Activated CD4-positive, alpha-beta memory T cell treated with anti-CD3 and anti-CD28 coated beads, Interleukin-2, amount 10 ng/mL, durations not matched to agents 7 days and 5 days (primary cell): ENCODE results near the gene RYR3. TPM values are rescaled to one million over a fixed set of nuclear protein-coding genes. Genes with fewer than 3 reads are reported as not detected.

Experiments used
- CTCF ChIA-PET: fragments of 350-600 bp; sonication (Branson Sonifier 250); formaldehyde crosslinking; loops from one replicate; lab custom pipeline; 2021; ENCODE audit warnings: antibody characterized with exemption, inconsistent platforms; lab: Charles Lee
- POLR2A ChIA-PET: fragments of 350-600 bp; sonication (Branson Sonifier 250); formaldehyde crosslinking; loops from one replicate; lab custom pipeline; 2021; ENCODE audit warnings: antibody characterized with exemption; lab: Charles Lee
- DNase-seq: peaks from one replicate; pipeline ENCODE4 v3.0.0-alpha.2; 2020
- H3K27ac Mint-ChIP-seq: one replicate; pipeline ENCODE4 v1.8.0; 2021; ENCODE audit warnings: mild to moderate bottlenecking, mixed read lengths
- H3K27me3 Mint-ChIP-seq: one replicate; pipeline ENCODE4 v1.8.0; 2021; ENCODE audit warnings: mixed read lengths
- H3K36me3 Mint-ChIP-seq: one replicate; pipeline ENCODE4 v1.8.0; 2021; ENCODE audit warnings: low read depth, mixed read lengths
- H3K4me1 Mint-ChIP-seq: one replicate; pipeline ENCODE4 v1.8.0; 2021; ENCODE audit warnings: mixed read lengths
- H3K4me3 Mint-ChIP-seq: one replicate; pipeline ENCODE4 v1.8.0; 2021; ENCODE audit warnings: mild to moderate bottlenecking, mixed read lengths
- H3K9me3 Mint-ChIP-seq: one replicate; pipeline ENCODE4 v1.8.0; 2021; ENCODE audit warnings: mixed read lengths
- total RNA-seq, 2 experiments: library from RNA; stranded (reverse); gene quantifications; one replicate each; pipeline ENCODE4 v1.2.3, GENCODE V29; 2021

The RYR3 gene
- total RNA-seq, 2 experiments from 2014 or later, result not detected

GRCh38 chr15:33411596-33412540 is 101.1 kb downstream of the RYR3 start:
- CTCF ChIA-PET, result no interaction called here
- H3K9me3 Mint-ChIP-seq, result peaks cover 2% of the 10 kb centered on the region
- no peaks in the 10 kb centered on the region for H3K4me1 Mint-ChIP-seq
- H3K27ac Mint-ChIP-seq, result no peak overlapping the region
- no peak for DNase-seq
- H3K27me3 Mint-ChIP-seq, result no peaks in the 10 kb centered on the region
- POLR2A ChIA-PET, result no interaction called here
- H3K36me3 Mint-ChIP-seq, result no peaks in the 10 kb centered on the region
- H3K4me3 Mint-ChIP-seq, result no peak overlapping the region

- DNase-seq, result no peak
- no peak overlapping the region for H3K27ac Mint-ChIP-seq
- no peaks in the 10 kb centered on the region for H3K36me3 Mint-ChIP-seq
- H3K4me1 Mint-ChIP-seq, result no peaks in the 10 kb centered on the region
- peaks cover 5% of the 10 kb centered on the region for H3K27me3 Mint-ChIP-seq
- no peak overlapping the region for H3K4me3 Mint-ChIP-seq
- POLR2A ChIA-PET, result no interaction called here
- CTCF ChIA-PET, result no interaction called here
- peaks cover 2% of the 10 kb centered on the region for H3K9me3 Mint-ChIP-seq
Measured at GRCh38 chr15:33419701-33420100, 108.9 kb downstream of the RYR3 start.

- peaks cover 1% of the 10 kb centered on the region for H3K27me3 Mint-ChIP-seq
- CTCF ChIA-PET, result no interaction called here
- no peaks in the 10 kb centered on the region for H3K36me3 Mint-ChIP-seq
- H3K4me3 Mint-ChIP-seq, result no peak overlapping the region
- no peaks in the 10 kb centered on the region for H3K9me3 Mint-ChIP-seq
- no peaks in the 10 kb centered on the region for H3K4me1 Mint-ChIP-seq
- H3K27ac Mint-ChIP-seq, result no peak overlapping the region
- POLR2A ChIA-PET, result no interaction called here
- DNase-seq, result no peak
Measured at GRCh38 chr15:33424025-33424424, 113.3 kb downstream of the RYR3 start.

GRCh38 chr15:33425142-33425541 is 114.4 kb downstream of the RYR3 start:
- ChIA-PET POLR2A (no interaction called here), CTCF (no interaction called here)
- H3K9me3 Mint-ChIP-seq, result no peaks in the 10 kb centered on the region
- no peak for DNase-seq
- H3K36me3 Mint-ChIP-seq, result no peaks in the 10 kb centered on the region
- H3K27ac Mint-ChIP-seq, result no peak overlapping the region
- H3K4me1 Mint-ChIP-seq, result no peaks in the 10 kb centered on the region
- peaks cover 1% of the 10 kb centered on the region for H3K27me3 Mint-ChIP-seq
- H3K4me3 Mint-ChIP-seq, result no peak overlapping the region

- Mint-ChIP-seq H3K36me3 (no peaks in the 10 kb centered on the region), H3K27me3 (no peaks in the 10 kb centered on the region), H3K9me3 (no peaks in the 10 kb centered on the region), H3K4me1 (no peaks in the 10 kb centered on the region), H3K4me3 (no peak overlapping the region), H3K27ac (no peak overlapping the region)
- ChIA-PET CTCF (no interaction called here), POLR2A (no interaction called here)
- no peak for DNase-seq
Measured at GRCh38 chr15:33430577-33430976, 119.8 kb downstream of the RYR3 start.

- Mint-ChIP-seq H3K27me3 (no peaks in the 10 kb centered on the region), H3K4me3 (no peak overlapping the region), H3K4me1 (no peaks in the 10 kb centered on the region), H3K27ac (no peak overlapping the region), H3K9me3 (no peaks in the 10 kb centered on the region), H3K36me3 (no peaks in the 10 kb centered on the region)
- ChIA-PET CTCF (no interaction called here), POLR2A (no interaction called here)
- no peak for DNase-seq
Measured at GRCh38 chr15:33433821-33434220, 123.1 kb downstream of the RYR3 start.

- Mint-ChIP-seq H3K9me3 (no peaks in the 10 kb centered on the region), H3K36me3 (no peaks in the 10 kb centered on the region), H3K4me1 (no peaks in the 10 kb centered on the region), H3K27ac (no peak overlapping the region), H3K27me3 (peaks cover 5% of the 10 kb centered on the region), H3K4me3 (no peak overlapping the region)
- POLR2A ChIA-PET, result no interaction called here
- no peak for DNase-seq
- CTCF ChIA-PET, result no interaction called here
Measured at GRCh38 chr15:33438396-33438795, 127.6 kb downstream of the RYR3 start.

- H3K9me3 Mint-ChIP-seq, result no peaks in the 10 kb centered on the region
Measured at GRCh38 chr15:33440900-33441299, 130.1 kb downstream of the RYR3 start.

GRCh38 chr15:33442449-33442848 is 131.7 kb downstream of the RYR3 start:
- H3K27me3 Mint-ChIP-seq, result peaks cover 7% of the 10 kb centered on the region
- no peak overlapping the region for H3K27ac Mint-ChIP-seq
- no peaks in the 10 kb centered on the region for H3K36me3 Mint-ChIP-seq
- H3K4me3 Mint-ChIP-seq, result no peak overlapping the region
- POLR2A ChIA-PET, result no interaction called here
- H3K4me1 Mint-ChIP-seq, result no peaks in the 10 kb centered on the region
- no peaks in the 10 kb centered on the region for H3K9me3 Mint-ChIP-seq
- DNase-seq, result no peak
- CTCF ChIA-PET, result no interaction called here

More at GRCh38 chr15:33440900-33441299, 130.1 kb downstream of the RYR3 start:
- POLR2A ChIA-PET, result no interaction called here
- no peak overlapping the region for H3K27ac Mint-ChIP-seq
- H3K4me1 Mint-ChIP-seq, result no peaks in the 10 kb centered on the region
- peaks cover 7% of the 10 kb centered on the region for H3K27me3 Mint-ChIP-seq
- no peaks in the 10 kb centered on the region for H3K36me3 Mint-ChIP-seq
- no peak overlapping the region for H3K4me3 Mint-ChIP-seq
- DNase-seq, result no peak
- CTCF ChIA-PET, result no interaction called here

- Mint-ChIP-seq H3K9me3 (no peaks in the 10 kb centered on the region), H3K27ac (no peak overlapping the region), H3K4me3 (no peak overlapping the region), H3K36me3 (no peaks in the 10 kb centered on the region), H3K27me3 (peaks cover 7% of the 10 kb centered on the region), H3K4me1 (no peaks in the 10 kb centered on the region)
- ChIA-PET POLR2A (no interaction called here), CTCF (no interaction called here)
- DNase-seq, result no peak
Measured at GRCh38 chr15:33443708-33444107, 132.9 kb downstream of the RYR3 start.

- CTCF ChIA-PET, result no interaction called here
- Mint-ChIP-seq H3K9me3 (no peaks in the 10 kb centered on the region), H3K27ac (no peak overlapping the region), H3K4me3 (no peak overlapping the region), H3K36me3 (no peaks in the 10 kb centered on the region), H3K27me3 (peaks cover 9% of the 10 kb centered on the region), H3K4me1 (no peaks in the 10 kb centered on the region)
- POLR2A ChIA-PET, result no interaction called here
- DNase-seq, result no peak
Measured at GRCh38 chr15:33445984-33446383, 135.2 kb downstream of the RYR3 start.

- Mint-ChIP-seq H3K4me3 (no peak overlapping the region), H3K36me3 (no peaks in the 10 kb centered on the region), H3K27me3 (peaks cover 4% of the 10 kb centered on the region), H3K27ac (no peak overlapping the region), H3K4me1 (no peaks in the 10 kb centered on the region), H3K9me3 (no peaks in the 10 kb centered on the region)
- POLR2A ChIA-PET, result no interaction called here
- DNase-seq, result no peak
- CTCF ChIA-PET, result no interaction called here
Measured at GRCh38 chr15:33448151-33448550, 137.4 kb downstream of the RYR3 start.

GRCh38 chr15:33448961-33449606 is 138.3 kb downstream of the RYR3 start:
- Mint-ChIP-seq H3K27ac (no peak overlapping the region), H3K4me1 (no peaks in the 10 kb centered on the region), H3K4me3 (no peak overlapping the region), H3K9me3 (no peaks in the 10 kb centered on the region), H3K27me3 (peaks cover 4% of the 10 kb centered on the region), H3K36me3 (no peaks in the 10 kb centered on the region)
- DNase-seq, result no peak
- POLR2A ChIA-PET, result no interaction called here
- CTCF ChIA-PET, result no interaction called here
